SK-N-SH (cell line): ENCODE results near the gene ASIC2. TPM values are rescaled to one million over a fixed set of nuclear protein-coding genes. Genes with fewer than 3 reads are reported as not detected.

Source experiments
- CTCF ChIA-PET: fragments of 300-600, 350-600 bp; formaldehyde crosslinking; extraction: SDS; loops from one replicate; lab custom pipeline; 2021; lab: Yijun Ruan, JAX
- POLR2A ChIA-PET: fragments of 350-600 bp; sonication (Branson Sonifier 250); formaldehyde crosslinking; extraction: SDS; loops from one replicate; lab custom pipeline; 2020; ENCODE audit warnings: antibody characterized with exemption, inconsistent platforms; lab: Yijun Ruan, JAX
- DNase-seq: peaks from one replicate; pipeline ENCODE4 v3.0.0; 2012
- H2AFZ ChIP-seq: fragments of 200-600 bp; sonication (generic); 2 replicates; pipeline ENCODE4 v1.8.1; 2016; ENCODE audit warnings: antibody characterized with exemption, mild to moderate bottlenecking, low read depth
- H3F3A ChIP-seq: fragments of 200-600 bp; sonication (generic); replicated peaks from 2 replicates; pipeline ENCODE3; 2016; ENCODE audit warnings: antibody characterized with exemption, mild to moderate bottlenecking; ENCODE audit not compliant: insufficient read depth
- H3K27ac ChIP-seq, 2 experiments: fragments of 200-500 bp in 1 of 2; fragments of 200-600 bp in 1 of 2; sonication (Bioruptor generic) in 1 of 2; sonication (generic), shearing (Covaris generic) in 1 of 2; 2 replicates each; pipeline versions ENCODE4 v1.5.1 to v1.6.1; 2014 to 2016; ENCODE audit warnings: low read depth in 2 of 2, inconsistent platforms in 1 of 2, low read length in 1 of 2, mild to moderate bottlenecking in 1 of 2, mixed read lengths in 1 of 2
- H3K27me3 ChIP-seq: fragments of 200-600 bp; sonication (generic), shearing (Covaris generic); 2 replicates; pipeline ENCODE4 v1.6.1; 2016; ENCODE audit warnings: mixed run types; ENCODE audit not compliant: insufficient read depth
- H3K36me3 ChIP-seq, 2 experiments: fragments of 200-500 bp in 1 of 2; fragments of 200-600 bp in 1 of 2; sonication (Bioruptor generic) in 1 of 2; sonication (generic) in 1 of 2; replicated peaks in 1 of 2; 2 replicates each; pipeline versions ENCODE3 to v1.5.1; 2014 to 2016; ENCODE audit warnings: low read length in 1 of 2, mild to moderate bottlenecking in 1 of 2; ENCODE audit not compliant: insufficient read depth in 2 of 2, control insufficient read depth in 1 of 2
- H3K4me1 ChIP-seq, 2 experiments: fragments of 200-500 bp in 1 of 2; fragments of 200-600 bp in 1 of 2; sonication (Bioruptor generic) in 1 of 2; sonication (generic), shearing (Covaris generic) in 1 of 2; 2 replicates each; pipeline versions ENCODE4 v1.5.1 to v1.6.1; 2014 to 2016; ENCODE audit warnings: low read depth in 1 of 2, low read length in 1 of 2, mixed run types in 1 of 2; ENCODE audit not compliant: insufficient read depth in 2 of 2, control insufficient read depth in 1 of 2
- H3K4me2 ChIP-seq: fragments of 200-600 bp; sonication (generic), shearing (Covaris generic); 2 replicates; pipeline ENCODE4 v1.6.1; 2017; ENCODE audit warnings: mixed run types
- H3K4me3 ChIP-seq, 2 experiments: fragments of 200-500 bp in 1 of 2; fragments of 200-600 bp in 1 of 2; sonication (Bioruptor generic) in 1 of 2; sonication (generic), shearing (Covaris generic) in 1 of 2; 2 replicates each; pipeline versions ENCODE4 v1.5.1 to v1.8.1; 2014 to 2016; ENCODE audit warnings: low read depth in 2 of 2, inconsistent platforms in 1 of 2, low read length in 1 of 2, mild to moderate bottlenecking in 1 of 2, mixed read lengths in 1 of 2, moderate library complexity in 1 of 2
- H3K79me2 ChIP-seq: fragments of 200-600 bp; sonication (generic); 2 replicates; pipeline ENCODE4 v1.8.1; 2017; ENCODE audit warnings: mild to moderate bottlenecking; ENCODE audit not compliant: insufficient read depth
- H3K9ac ChIP-seq: fragments of 200-600 bp; sonication (generic); 2 replicates; pipeline ENCODE4 v1.6.1; 2017; ENCODE audit warnings: mixed run types
- H3K9me2 ChIP-seq: fragments of 200-600 bp; sonication (generic); 2 replicates; pipeline ENCODE4 v1.6.1; 2017; ENCODE audit warnings: mixed run types
- H3K9me3 ChIP-seq: fragments of 200-600 bp; sonication (generic); 2 replicates; pipeline ENCODE4 v1.6.1; 2017; ENCODE audit warnings: mixed run types, mild to moderate bottlenecking, moderate library complexity
- H4K20me1 ChIP-seq: fragments of 200-600 bp; sonication (generic); 2 replicates; pipeline ENCODE4 v1.6.1; 2017; ENCODE audit warnings: mild to moderate bottlenecking, mixed run types; ENCODE audit not compliant: insufficient read depth
- CTCF ChIP-seq: fragments of 200-600 bp; sonication (generic); IDR thresholded peaks from 2 replicates; pipeline ENCODE4 v1.6.1; 2017; ENCODE audit warnings: antibody characterized with exemption, mild to moderate bottlenecking, moderate library complexity
- FOSL2 ChIP-seq: IDR thresholded peaks from 2 replicates; pipeline ENCODE4 v1.4.0; 2012; ENCODE audit warnings: low read depth, mild to moderate bottlenecking, moderate library complexity, borderline replicate concordance
- FOXM1 ChIP-seq: IDR thresholded peaks from 2 replicates; pipeline ENCODE4 v1.4.0; 2012; ENCODE audit warnings: low read depth, mild to moderate bottlenecking
- IRF3 ChIP-seq: fragments of 150-350 bp; IDR thresholded peaks from 2 replicates; pipeline ENCODE4 v1.6.1; 2016; ENCODE audit warnings: mild to moderate bottlenecking, low read depth, low read length
- MAX ChIP-seq: IDR thresholded peaks from 2 replicates; pipeline ENCODE4 v1.4.0; 2012; ENCODE audit warnings: low read depth
- PBX3 ChIP-seq: IDR thresholded peaks from 2 replicates; pipeline ENCODE4; 2012
- REST ChIP-seq: IDR thresholded peaks from 2 replicates; pipeline ENCODE4 v1.6.1; 2012; ENCODE audit warnings: mild to moderate bottlenecking, low read depth, low read length, moderate library complexity
- SIN3A ChIP-seq: IDR thresholded peaks from 2 replicates; pipeline ENCODE4 v1.6.1; 2012; ENCODE audit warnings: low read depth, mild to moderate bottlenecking, low read length, moderate library complexity, borderline replicate concordance
- TCF12 ChIP-seq: IDR thresholded peaks from 2 replicates; pipeline ENCODE4 v1.4.0; 2012
- USF1 ChIP-seq: IDR thresholded peaks from 2 replicates; pipeline ENCODE4 v1.4.0; 2012; ENCODE audit warnings: low read depth, borderline replicate concordance
- USF2 ChIP-seq: fragments of 150-350 bp; IDR thresholded peaks from 2 replicates; pipeline ENCODE4 v1.6.1; 2017; ENCODE audit warnings: antibody characterized with exemption, low read length, low read depth, borderline replicate concordance
- YY1 ChIP-seq: IDR thresholded peaks from 2 replicates; pipeline ENCODE4 v1.4.0; 2012; ENCODE audit warnings: low read depth, mild to moderate bottlenecking
- WGBS: methylation state at CpG from one replicate; pipeline ENCODE4 v1.1.6; 2017; ENCODE audit warnings: low lambda C conversion rate; 5-methylcytosine and 5-hydroxymethylcytosine counted together
- polyA plus RNA-seq, 3 experiments: library from polyadenylated mRNA; depleted of rRNA; stranded (reverse); fragments of >200 nt; gene quantifications; 2 replicates each; pipeline ENCODE4 v1.2.3, GENCODE V29; 2012

The ASIC2 gene
- polyA plus RNA-seq, 1 of the 3 experiments (the other 2 are of a cell fraction): 0.08 TPM

GRCh38 chr17:33335491-33336173, 42.5 kb upstream of the ASIC2 start:
- H3K9me2 ChIP-seq: no peaks in the 10 kb centered on the region
- no peaks in the 10 kb centered on the region for H3K79me2 ChIP-seq
- WGBS: 35% methylated on average over 5 of the region's 5 CpGs
- H3K4me2 ChIP-seq: no peak overlapping the region
- TF ChIP-seq CTCF: peak; percentile 18; the same call in 1 of the 2 replicates
- TF ChIP-seq SIN3A: no peak
- H3K4me3 ChIP-seq: no peak overlapping the region
- DNase-seq: no peak
- H3K4me1 ChIP-seq: no peaks in the 10 kb centered on the region
- no peaks in the 10 kb centered on the region for H3K9me3 ChIP-seq
- H3K9ac ChIP-seq: no peak overlapping the region
- no peak overlapping the region for H3K27ac ChIP-seq
- no peaks in the 10 kb centered on the region for H3F3A ChIP-seq
- H2AFZ ChIP-seq: no peak overlapping the region
- no peaks in the 10 kb centered on the region for H3K36me3 ChIP-seq
- H4K20me1 ChIP-seq: no peaks in the 10 kb centered on the region
- CTCF ChIA-PET: interaction anchor here (1.2 kb wide), 1 partner anchor 9 kb away, joined by 4 read pairs; no protein-coding TSS in a partner anchor
- POLR2A ChIA-PET: no interaction called here
- H3K27me3 ChIP-seq: peaks cover 9% of the 10 kb centered on the region; the same call in 1 of the 2 replicates

- Histone ChIP-seq H3K36me3 (no peaks in the 10 kb centered on the region), H3K9ac (no peak overlapping the region), H3K27me3 (peaks cover 9% of the 10 kb centered on the region; the same call in 1 of the 2 replicates), H3F3A (no peaks in the 10 kb centered on the region), H3K79me2 (no peaks in the 10 kb centered on the region), H3K9me3 (no peaks in the 10 kb centered on the region), H3K27ac (no peak overlapping the region), H3K9me2 (no peaks in the 10 kb centered on the region), H3K4me1 (no peaks in the 10 kb centered on the region), H3K4me3 (no peak overlapping the region), H3K4me2 (no peak overlapping the region), H4K20me1 (no peaks in the 10 kb centered on the region), H2AFZ (no peak overlapping the region)
- ChIA-PET POLR2A (no interaction called here), CTCF (no interaction called here)
- no peak for DNase-seq
- WGBS: 26% methylated on average over 4 of the region's 4 CpGs
- TF ChIP-seq USF1: no peak
- TF ChIP-seq MAX: no peak
- TF ChIP-seq REST: no peak
- TF ChIP-seq USF2: no peak
- TF ChIP-seq YY1: no peak
- TF ChIP-seq TCF12: no peak
- TF ChIP-seq FOSL2: no peak
- TF ChIP-seq CTCF: no peak
- no peak for TF ChIP-seq FOXM1
- no peak for TF ChIP-seq IRF3
- TF ChIP-seq PBX3: no peak
These were observed 41.6 kb upstream of the ASIC2 start for GRCh38 chr17:33334703-33335102.
